Endodermal cell (in vitro differentiated cells): ENCODE measurements around the gene CCT4. TPM values are rescaled to one million over a fixed set of nuclear protein-coding genes. Genes with fewer than 3 reads are reported as not detected.

ENCODE experiments used
- DNase-seq: peaks from one replicate; pipeline ENCODE4 v3.0.0-alpha.2; 2017
- H3K27ac ChIP-seq: 2 replicates; pipeline ENCODE4 v1.5.1; 2013; ENCODE audit warnings: mild to moderate bottlenecking, low read depth, low read length, moderate library complexity
- H3K27me3 ChIP-seq: 2 replicates; pipeline ENCODE4 v1.6.1; 2013; ENCODE audit warnings: mild to moderate bottlenecking, low read length, moderate library complexity; ENCODE audit not compliant: insufficient read depth, control insufficient read depth, poor library complexity, severe bottlenecking
- H3K36me3 ChIP-seq: 2 replicates; pipeline ENCODE4 v1.7.0; 2013; ENCODE audit warnings: mild to moderate bottlenecking, low read length, moderate library complexity; ENCODE audit not compliant: control insufficient read depth, insufficient read depth
- H3K4me1 ChIP-seq: one replicate; pipeline ENCODE4 v1.7.0; 2013; ENCODE audit warnings: low read length; ENCODE audit not compliant: control insufficient read depth, insufficient read depth
- H3K4me3 ChIP-seq: 2 replicates; pipeline ENCODE4 v1.5.1; 2013; ENCODE audit warnings: mild to moderate bottlenecking, low read length, moderate library complexity
- H3K9ac ChIP-seq: 2 replicates; pipeline ENCODE4 v1.6.1; 2013; ENCODE audit warnings: mild to moderate bottlenecking, low read length, moderate library complexity; ENCODE audit not compliant: poor library complexity, severe bottlenecking; ENCODE audit errors: extremely low read depth
- H3K9me3 ChIP-seq: 2 replicates; pipeline ENCODE4 v1.6.1; 2013; ENCODE audit warnings: mild to moderate bottlenecking, low read length, moderate library complexity; ENCODE audit not compliant: control insufficient read depth
- H3K27ac Mint-ChIP-seq: 2 replicates; pipeline ENCODE4 v1.8.0; 2020; ENCODE audit warnings: mixed read lengths
- H3K27me3 Mint-ChIP-seq: 2 replicates; pipeline ENCODE4 v1.8.0; 2021; ENCODE audit warnings: mild to moderate bottlenecking, mixed read lengths; ENCODE audit not compliant: insufficient read depth
- H3K36me3 Mint-ChIP-seq: 2 replicates; pipeline ENCODE4 v1.8.0; 2020; ENCODE audit warnings: low read depth, mixed read lengths
- H3K4me1 Mint-ChIP-seq: 2 replicates; pipeline ENCODE4 v1.8.0; 2020; ENCODE audit warnings: mixed read lengths
- H3K4me3 Mint-ChIP-seq: 2 replicates; pipeline ENCODE4 v1.8.0; 2020; ENCODE audit warnings: mild to moderate bottlenecking, moderate library complexity, mixed read lengths
- H3K9me3 Mint-ChIP-seq: 2 replicates; pipeline ENCODE4 v1.8.0; 2020; ENCODE audit warnings: mild to moderate bottlenecking, mixed read lengths
- CTCF ChIP-seq: fragments of 200-600 bp; sonication (generic); conservative IDR thresholded peaks from 2 replicates; pipeline ENCODE4 v1.5.0; 2021; ENCODE audit warnings: antibody characterized with exemption, mild to moderate bottlenecking
- WGBS, 2 experiments: methylation state at CpG; one replicate each; pipeline versions ENCODE4 v1.1.5 to v1.1.7; 2013; ENCODE audit warnings: missing lambda C conversion rate in 2 of 2, mixed read lengths in 1 of 2; ENCODE audit not compliant: insufficient coverage in 1 of 2, insufficient read length in 1 of 2; 5-methylcytosine and 5-hydroxymethylcytosine counted together
- total RNA-seq, 2 donors: library from RNA; stranded (reverse); fragmentation: NEBNext Ultra II Directional in 1 of 2; extraction: Animal tissue kit (Norgen Biotek cat#: 25700) in 1 of 2; gene quantifications; 2 replicates in 1 of 2; 3 replicates in 1 of 2; pipeline ENCODE4 v1.2.1, GENCODE V29; 2021

The CCT4 gene
- total RNA-seq, 2 donors from 2014 or later, result 259 to 315 TPM

GRCh38 chr2:61841286-61841685 lies 47.2 kb downstream of the CCT4 start:
- no peaks in the 10 kb centered on the region for H3K27me3 Mint-ChIP-seq
- Histone ChIP-seq H3K9ac (no peak overlapping the region), H3K27me3 (no peaks in the 10 kb centered on the region), H3K27ac (no peak overlapping the region), H3K4me3 (no peak overlapping the region), H3K9me3 (no peaks in the 10 kb centered on the region), H3K36me3 (peaks cover 24% of the 10 kb centered on the region), H3K4me1 (no peaks in the 10 kb centered on the region)
- H3K4me3 Mint-ChIP-seq, result no peak overlapping the region
- no peak overlapping the region for H3K27ac Mint-ChIP-seq
- WGBS, 2 experiments, result 90 to 95% methylated on average over 3 of the region's 3 CpGs
- no peak for TF ChIP-seq CTCF
- H3K4me1 Mint-ChIP-seq, result peaks cover 5% of the 10 kb centered on the region
- DNase-seq, result no peak
- no peaks in the 10 kb centered on the region for H3K9me3 Mint-ChIP-seq
- peaks cover 22% of the 10 kb centered on the region for H3K36me3 Mint-ChIP-seq

- peaks cover 33% of the 10 kb centered on the region for H3K36me3 Mint-ChIP-seq
- H3K27ac ChIP-seq, result no peak overlapping the region
- no peak overlapping the region for H3K9ac ChIP-seq
- no peak overlapping the region for H3K27ac Mint-ChIP-seq
- 100% methylated on average over 1 of the region's 1 CpG for WGBS, 2 experiments
- TF ChIP-seq CTCF, result no peak
- H3K4me3 ChIP-seq, result no peak overlapping the region
- peaks cover 35% of the 10 kb centered on the region for H3K36me3 ChIP-seq
- peaks cover 2% of the 10 kb centered on the region for H3K4me1 Mint-ChIP-seq
- H3K9me3 ChIP-seq, result peaks cover 5% of the 10 kb centered on the region
- no peaks in the 10 kb centered on the region for H3K4me1 ChIP-seq
- no peak overlapping the region for H3K4me3 Mint-ChIP-seq
- no peak for DNase-seq
- no peaks in the 10 kb centered on the region for H3K9me3 Mint-ChIP-seq
- H3K27me3 ChIP-seq, result no peaks in the 10 kb centered on the region
- no peaks in the 10 kb centered on the region for H3K27me3 Mint-ChIP-seq
Measured at GRCh38 chr2:61834893-61835292, 53.6 kb downstream of the CCT4 start.

GRCh38 chr2:61833971-61834370 lies 54.5 kb downstream of the CCT4 start:
- peaks cover 5% of the 10 kb centered on the region for H3K9me3 ChIP-seq
- no peaks in the 10 kb centered on the region for H3K4me1 ChIP-seq
- 73% methylated on average over 1 of the region's 1 CpG; no CpG with 5 or more reads in 1 of the 2 experiments for WGBS, 2 experiments
- no peak overlapping the region for H3K27ac ChIP-seq
- H3K4me1 Mint-ChIP-seq, result peaks cover 2% of the 10 kb centered on the region
- no peak for DNase-seq
- H3K27me3 Mint-ChIP-seq, result no peaks in the 10 kb centered on the region
- no peaks in the 10 kb centered on the region for H3K27me3 ChIP-seq
- no peak overlapping the region for H3K4me3 Mint-ChIP-seq
- no peak for TF ChIP-seq CTCF
- H3K4me3 ChIP-seq, result no peak overlapping the region
- H3K27ac Mint-ChIP-seq, result no peak overlapping the region
- H3K9me3 Mint-ChIP-seq, result no peaks in the 10 kb centered on the region
- peaks cover 33% of the 10 kb centered on the region for H3K36me3 Mint-ChIP-seq
- no peak overlapping the region for H3K9ac ChIP-seq
- peaks cover 32% of the 10 kb centered on the region for H3K36me3 ChIP-seq
